HG03103 (cell line): ENCODE data around the gene REEP1.
A peak's percentile ranks its signal among the peaks of the same experiment; 100 is the strongest.
"Not testable (repeated sequence)": the region's sequence is repeated elsewhere in the genome, so short reads cannot be mapped to it uniquely, and the experiment has no call there.

Experiments
- ATAC-seq: cut with Tn5 transposase; IDR thresholded peaks from one replicate; pipeline ENCODE4 v1.9.1; 2021; ENCODE audit warnings: low read depth; ENCODE audit not compliant: unreplicated experiment

REEP1 gene

GRCh38 chr2:86228574-86228973, 108.9 kb downstream of the REEP1 start:
- not testable (repeated sequence) for ATAC-seq

GRCh38 chr2:86227685-86228084, 109.7 kb downstream of the REEP1 start:
- ATAC-seq, result no peak

- ATAC-seq, result no peak
Observed at GRCh38 chr2:86226636-86227520, 110.5 kb downstream of the REEP1 start.

- ATAC-seq, result no peak
Observed at GRCh38 chr2:86226070-86226469, 111.4 kb downstream of the REEP1 start.

GRCh38 chr2:86225581-86225980, 111.8 kb downstream of the REEP1 start:
- peak; percentile 43 for ATAC-seq

GRCh38 chr2:86224645-86225355, 112.6 kb downstream of the REEP1 start:
- no peak for ATAC-seq

GRCh38 chr2:86223927-86224560, 113.4 kb downstream of the REEP1 start:
- ATAC-seq, result no peak

GRCh38 chr2:86223140-86223926, 114.1 kb downstream of the REEP1 start:
- ATAC-seq, result no peak

- no peak for ATAC-seq
Observed at GRCh38 chr2:86221066-86221684, 116.3 kb downstream of the REEP1 start.

- ATAC-seq, result no peak
Observed at GRCh38 chr2:86219896-86220295, 117.5 kb downstream of the REEP1 start.

- ATAC-seq, result no peak
Observed at GRCh38 chr2:86218124-86218523, 119.3 kb downstream of the REEP1 start.

- ATAC-seq, result no peak
Observed at GRCh38 chr2:86216575-86217555, 120.6 kb downstream of the REEP1 start.

GRCh38 chr2:86214503-86214832, 123.0 kb downstream of the REEP1 start:
- ATAC-seq, result no peak

GRCh38 chr2:86213699-86214502, 123.5 kb downstream of the REEP1 start:
- ATAC-seq, result no peak

GRCh38 chr2:86213056-86213455, 124.4 kb downstream of the REEP1 start:
- ATAC-seq, result no peak

- no peak for ATAC-seq
Observed at GRCh38 chr2:86211796-86212188, 125.6 kb downstream of the REEP1 start.

- ATAC-seq, result no peak
Observed at GRCh38 chr2:86211033-86211795, 126.2 kb downstream of the REEP1 start.

GRCh38 chr2:86204458-86204857, 133.0 kb downstream of the REEP1 start:
- no peak for ATAC-seq
